ENCODE data around the gene MELK. TPM values are rescaled to one million over a fixed set of nuclear protein-coding genes. Genes with fewer than 3 reads are reported as not detected.

Gene MELK
- total RNA-seq, 4 donors from 2014 or later, result 0.13 to 1.6 (median 0.58) TPM; not detected in 1

DNA sequence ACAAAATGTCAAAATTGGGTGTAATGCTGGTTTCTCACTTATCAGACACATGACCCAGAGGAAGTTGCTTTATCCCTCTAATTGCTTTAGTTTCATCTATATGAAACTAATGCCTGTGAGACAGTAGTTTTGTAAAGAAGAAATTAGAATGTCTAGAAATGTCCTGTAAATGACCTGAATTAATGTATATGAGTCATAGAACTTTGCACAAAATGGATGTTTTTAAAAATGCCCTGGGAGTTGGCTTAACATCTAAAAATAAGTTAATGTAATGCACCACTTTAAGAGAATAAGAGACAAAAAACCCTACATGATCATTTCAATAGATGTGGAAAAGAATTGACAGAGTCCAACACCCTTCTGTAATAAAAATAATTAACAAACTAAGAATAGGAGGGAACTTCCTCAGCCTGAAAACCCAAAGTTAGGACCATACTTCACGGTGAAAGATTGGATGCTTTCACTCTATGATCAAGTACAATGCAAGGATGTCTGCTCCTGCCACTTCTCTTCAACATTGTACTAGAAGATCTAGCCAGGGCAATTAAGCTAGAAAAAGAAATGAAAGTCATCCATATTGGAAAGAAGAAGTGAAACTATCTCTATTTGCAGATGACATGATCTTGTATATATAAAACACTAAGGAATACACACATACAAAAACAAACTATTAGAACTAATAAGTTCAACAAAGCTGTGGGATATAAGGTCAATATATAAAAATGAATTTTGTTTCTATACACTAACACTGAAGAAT lies 117.9 kb downstream of the MELK start:
- 86% methylated on average over 1 of the region's 1 CpG; no CpG with 5 or more reads in 1 of the 2 donors for whole genome bisulfite sequencing, 2 donors (ENCODE audit: low coverage in 1 of 2)
- Histone ChIP-seq H3K27me3 (no peaks in the 10 kb centered on the region), H3K27ac (no peak overlapping the region), H3K4me3 (no peak overlapping the region), H3K4me1 (no peaks in the 10 kb centered on the region), H3K9me3 (peaks cover 0 to 10% (median 0%) of the 10 kb centered on the region in 3 donors), H3K36me3 (no peaks in the 10 kb centered on the region)
- TF ChIP-seq POLR2AphosphoS5 (IDR thresholded peaks at IDR 0.05), result no peak
- TF ChIP-seq POLR2A (IDR thresholded peaks at IDR 0.05), result no peak
- no peak for TF ChIP-seq EP300 (IDR thresholded peaks at IDR 0.05)
- TF ChIP-seq, protein P1, sequence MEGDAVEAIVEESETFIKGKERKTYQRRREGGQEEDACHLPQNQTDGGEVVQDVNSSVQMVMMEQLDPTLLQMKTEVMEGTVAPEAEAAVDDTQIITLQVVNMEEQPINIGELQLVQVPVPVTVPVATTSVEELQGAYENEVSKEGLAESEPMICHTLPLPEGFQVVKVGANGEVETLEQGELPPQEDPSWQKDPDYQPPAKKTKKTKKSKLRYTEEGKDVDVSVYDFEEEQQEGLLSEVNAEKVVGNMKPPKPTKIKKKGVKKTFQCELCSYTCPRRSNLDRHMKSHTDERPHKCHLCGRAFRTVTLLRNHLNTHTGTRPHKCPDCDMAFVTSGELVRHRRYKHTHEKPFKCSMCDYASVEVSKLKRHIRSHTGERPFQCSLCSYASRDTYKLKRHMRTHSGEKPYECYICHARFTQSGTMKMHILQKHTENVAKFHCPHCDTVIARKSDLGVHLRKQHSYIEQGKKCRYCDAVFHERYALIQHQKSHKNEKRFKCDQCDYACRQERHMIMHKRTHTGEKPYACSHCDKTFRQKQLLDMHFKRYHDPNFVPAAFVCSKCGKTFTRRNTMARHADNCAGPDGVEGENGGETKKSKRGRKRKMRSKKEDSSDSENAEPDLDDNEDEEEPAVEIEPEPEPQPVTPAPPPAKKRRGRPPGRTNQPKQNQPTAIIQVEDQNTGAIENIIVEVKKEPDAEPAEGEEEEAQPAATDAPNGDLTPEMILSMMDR (IDR thresholded peaks at IDR 0.05), result no peak
- ATAC-seq, result no peak

DNA sequence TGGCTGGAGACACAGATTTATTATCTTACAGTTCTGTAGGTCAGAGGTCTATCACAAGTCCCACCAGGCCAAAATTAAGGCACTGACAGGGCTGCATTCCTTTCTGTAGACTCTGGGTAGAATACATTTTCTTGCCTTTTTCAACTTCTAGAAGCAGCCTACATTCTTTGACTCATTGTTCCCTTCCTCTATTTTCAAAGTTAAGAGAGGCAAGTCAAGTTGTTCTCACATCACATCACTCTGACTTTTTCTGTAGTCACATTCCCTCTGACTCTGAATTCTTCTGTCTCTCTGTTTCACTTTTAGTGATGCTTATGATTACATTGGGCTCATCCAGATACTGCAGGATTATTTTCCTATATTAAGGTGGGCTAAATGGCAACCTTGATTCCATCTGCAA lies 119.0 kb downstream of the MELK start:
- no peak for ATAC-seq
- no peak overlapping the region for H3K27ac ChIP-seq
- no peaks in the 10 kb centered on the region for H3K4me1 ChIP-seq
- no peaks in the 10 kb centered on the region for H3K27me3 ChIP-seq
- H3K36me3 ChIP-seq, result no peaks in the 10 kb centered on the region
- no peak overlapping the region for H3K4me3 ChIP-seq
- TF ChIP-seq, protein P1 (IDR thresholded peaks at IDR 0.05), result no peak
- TF ChIP-seq EP300 (IDR thresholded peaks at IDR 0.05) (no peak), POLR2AphosphoS5 (IDR thresholded peaks at IDR 0.05) (no peak), POLR2A (IDR thresholded peaks at IDR 0.05) (no peak)
- H3K9me3 ChIP-seq, result peaks cover 0 to 10% (median 0%) of the 10 kb centered on the region in 3 donors

GRCh38 chr9:36698984-36699383 lies 126.3 kb downstream of the MELK start:
- Histone ChIP-seq H3K27ac (no peak overlapping the region), H3K27me3 (peaks cover 3% of the 10 kb centered on the region), H3K36me3 (no peaks in the 10 kb centered on the region), H3K4me3 (no peak overlapping the region), H3K4me1 (no peaks in the 10 kb centered on the region), H3K9me3 (peaks cover 0 to 9% (median 0%) of the 10 kb centered on the region in 3 donors)
- WGBS, 2 donors (ENCODE audit: low coverage in 1 of 2), result no CpG with 5 or more reads among the region's 3 CpGs
- no peak for ATAC-seq
- TF ChIP-seq, protein P1 (IDR thresholded peaks at IDR 0.05), result no peak
- no peak for TF ChIP-seq POLR2AphosphoS5 (IDR thresholded peaks at IDR 0.05)
- no peak for TF ChIP-seq POLR2A (IDR thresholded peaks at IDR 0.05)
- TF ChIP-seq EP300 (IDR thresholded peaks at IDR 0.05), result no peak

- H3K27ac ChIP-seq, result no peak overlapping the region
- H3K36me3 ChIP-seq, result no peaks in the 10 kb centered on the region
- TF ChIP-seq POLR2AphosphoS5 (IDR thresholded peaks at IDR 0.05), result no peak
- TF ChIP-seq, protein P1 (IDR thresholded peaks at IDR 0.05), result no peak
- no peak for TF ChIP-seq POLR2A (IDR thresholded peaks at IDR 0.05)
- no peak for TF ChIP-seq EP300 (IDR thresholded peaks at IDR 0.05)
- H3K4me3 ChIP-seq, result no peak overlapping the region
- no peak for ATAC-seq
- H3K4me1 ChIP-seq, result no peaks in the 10 kb centered on the region
- H3K9me3 ChIP-seq, result no peaks in the 10 kb centered on the region
- peaks cover 9% of the 10 kb centered on the region for H3K27me3 ChIP-seq
These were observed 131.5 kb downstream of the MELK start for GRCh38 chr9:36704148-36704547.

All from gastroesophageal sphincter (tissue), 4 donors.